Medulla oblongata (tissue), 1 donor: Measurements from ENCODE around the gene SNAPIN.

Source experiments
- DNase-seq: peaks from one replicate; pipeline ENCODE4 v3.0.0-alpha.2; 2015; ENCODE audit errors: extremely low spot score

The SNAPIN gene

DNA sequence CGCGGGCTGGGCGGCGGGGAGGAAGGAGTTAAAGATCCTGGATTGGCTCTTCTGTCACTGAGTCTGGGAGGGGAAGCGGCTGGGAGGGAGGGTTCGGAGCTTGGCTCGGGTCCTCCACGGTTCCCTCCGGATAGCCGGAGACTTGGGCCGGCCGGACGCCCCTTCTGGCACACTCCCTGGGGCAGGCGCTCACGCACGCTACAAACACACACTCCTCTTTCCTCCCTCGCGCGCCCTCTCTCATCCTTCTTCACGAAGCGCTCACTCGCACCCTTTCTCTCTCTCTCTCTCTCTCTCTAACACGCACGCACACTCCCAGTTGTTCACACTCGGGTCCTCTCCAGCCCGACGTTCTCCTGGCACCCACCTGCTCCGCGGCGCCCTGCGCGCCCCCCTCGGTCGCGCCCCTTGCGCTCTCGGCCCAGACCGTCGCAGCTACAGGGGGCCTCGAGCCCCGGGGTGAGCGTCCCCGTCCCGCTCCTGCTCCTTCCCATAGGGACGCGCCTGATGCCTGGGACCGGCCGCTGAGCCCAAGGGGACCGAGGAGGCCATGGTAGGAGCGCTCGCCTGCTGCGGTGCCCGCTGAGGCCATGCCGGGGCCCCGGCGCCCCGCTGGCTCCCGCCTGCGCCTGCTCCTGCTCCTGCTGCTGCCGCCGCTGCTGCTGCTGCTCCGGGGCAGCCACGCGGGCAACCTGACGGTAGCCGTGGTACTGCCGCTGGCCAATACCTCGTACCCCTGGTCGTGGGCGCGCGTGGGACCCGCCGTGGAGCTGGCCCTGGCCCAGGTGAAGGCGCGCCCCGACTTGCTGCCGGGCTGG lies 20.2 kb downstream of the SNAPIN start, which contains the start of gene NPR1:
Gene NPR1, plus strand, starts transcription at position 170 of the 818 bp plus-strand sequence. Its CDS starts 421 bp downstream, at position 591.
- no peak for DNase-seq

DNA sequence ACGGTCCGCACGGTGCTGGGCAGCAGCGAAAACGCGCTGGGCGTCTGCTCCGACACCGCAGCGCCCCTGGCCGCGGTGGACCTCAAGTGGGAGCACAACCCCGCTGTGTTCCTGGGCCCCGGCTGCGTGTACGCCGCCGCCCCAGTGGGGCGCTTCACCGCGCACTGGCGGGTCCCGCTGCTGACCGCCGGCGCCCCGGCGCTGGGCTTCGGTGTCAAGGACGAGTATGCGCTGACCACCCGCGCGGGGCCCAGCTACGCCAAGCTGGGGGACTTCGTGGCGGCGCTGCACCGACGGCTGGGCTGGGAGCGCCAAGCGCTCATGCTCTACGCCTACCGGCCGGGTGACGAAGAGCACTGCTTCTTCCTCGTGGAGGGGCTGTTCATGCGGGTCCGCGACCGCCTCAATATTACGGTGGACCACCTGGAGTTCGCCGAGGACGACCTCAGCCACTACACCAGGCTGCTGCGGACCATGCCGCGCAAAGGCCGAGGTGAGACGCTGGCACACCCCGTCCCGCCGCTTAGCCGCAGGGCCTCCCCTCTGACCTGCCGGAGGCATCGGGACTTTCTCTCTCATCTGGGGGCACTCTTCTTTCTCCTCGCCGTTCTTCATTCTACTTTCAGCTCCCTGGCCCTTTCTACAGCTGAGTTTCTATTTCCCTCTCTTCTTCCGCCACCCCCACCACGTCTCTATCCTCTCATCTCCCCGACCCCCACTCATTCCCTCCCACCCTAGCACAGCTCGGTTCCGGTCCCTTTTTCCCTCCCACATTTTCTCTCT lies 21.0 kb downstream of the SNAPIN start:
- no peak for DNase-seq

DNA sequence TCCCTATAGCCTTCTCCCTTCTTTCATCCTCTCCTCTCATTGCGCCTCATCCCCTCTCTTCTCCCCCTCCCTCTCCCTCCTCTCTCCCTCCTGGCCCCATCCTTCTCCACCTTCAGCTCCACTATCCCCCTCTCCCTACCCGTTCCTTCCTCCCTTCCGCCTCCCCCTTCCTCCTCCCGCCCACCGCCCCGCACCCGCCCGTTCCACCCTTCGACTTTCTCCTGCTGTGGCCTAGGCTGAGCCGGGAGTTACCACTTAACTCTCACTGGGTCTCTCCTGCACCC lies 21.6 kb downstream of the SNAPIN start:
- DNase-seq: no peak

DNA sequence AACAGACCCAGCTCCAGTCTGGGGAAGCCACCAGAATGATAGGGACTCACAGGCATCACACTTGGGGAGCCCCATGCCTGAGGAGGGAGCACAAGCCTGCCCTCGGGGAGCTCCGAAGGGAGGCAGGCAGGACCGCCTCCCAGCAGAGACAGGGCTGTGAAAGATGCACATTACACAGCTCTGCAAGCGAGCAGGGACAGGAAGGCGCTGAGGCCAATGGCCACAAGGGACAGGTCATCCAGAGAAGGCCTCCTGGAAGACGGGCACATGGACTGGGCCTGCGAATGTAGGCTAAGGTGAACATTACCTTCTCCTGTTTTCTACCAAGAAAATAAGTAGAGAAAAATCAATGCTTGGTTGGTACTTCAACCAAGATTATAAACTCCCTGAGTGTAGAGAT lies 24.2 kb downstream of the SNAPIN start:
- no peak for DNase-seq

DNA sequence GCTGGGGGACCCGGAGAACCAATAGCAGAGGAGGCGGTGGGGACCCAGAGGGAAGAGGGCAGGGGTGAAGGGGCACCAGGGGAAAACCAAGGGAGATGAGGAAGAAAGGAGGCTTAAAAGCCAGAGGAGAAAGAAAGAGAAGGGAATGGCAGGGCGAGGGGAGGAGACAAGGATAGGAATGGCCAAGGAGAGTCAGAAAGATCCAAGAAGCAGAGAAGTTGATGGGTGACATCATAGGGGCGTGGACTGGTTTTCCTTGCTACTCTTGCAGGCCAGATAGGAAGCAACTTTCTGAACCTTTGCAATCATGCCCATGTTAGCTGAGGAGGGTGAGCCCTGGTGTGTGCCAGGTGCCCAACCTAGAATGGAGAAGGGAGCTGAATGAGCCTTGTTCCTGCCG lies 25.4 kb downstream of the SNAPIN start:
- no peak for DNase-seq

DNA sequence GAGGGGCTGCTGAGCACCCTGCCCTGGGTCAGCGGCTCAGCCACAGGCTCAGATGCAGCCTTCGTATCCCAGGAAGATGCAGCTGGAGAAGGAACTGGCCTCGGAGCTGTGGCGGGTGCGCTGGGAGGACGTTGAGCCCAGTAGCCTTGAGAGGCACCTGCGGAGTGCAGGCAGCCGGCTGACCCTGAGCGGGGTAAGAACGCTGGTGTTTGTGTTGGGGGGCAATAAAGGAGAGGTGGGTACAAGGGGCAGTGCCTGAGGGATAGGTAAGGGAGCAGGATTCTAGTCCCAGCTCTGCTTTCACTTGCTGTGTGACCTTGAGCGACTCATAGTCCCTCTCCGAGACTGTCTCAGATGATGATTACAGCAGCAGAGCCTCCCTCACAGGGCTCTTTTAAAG lies 26.4 kb downstream of the SNAPIN start:
- DNase-seq: no peak

DNA sequence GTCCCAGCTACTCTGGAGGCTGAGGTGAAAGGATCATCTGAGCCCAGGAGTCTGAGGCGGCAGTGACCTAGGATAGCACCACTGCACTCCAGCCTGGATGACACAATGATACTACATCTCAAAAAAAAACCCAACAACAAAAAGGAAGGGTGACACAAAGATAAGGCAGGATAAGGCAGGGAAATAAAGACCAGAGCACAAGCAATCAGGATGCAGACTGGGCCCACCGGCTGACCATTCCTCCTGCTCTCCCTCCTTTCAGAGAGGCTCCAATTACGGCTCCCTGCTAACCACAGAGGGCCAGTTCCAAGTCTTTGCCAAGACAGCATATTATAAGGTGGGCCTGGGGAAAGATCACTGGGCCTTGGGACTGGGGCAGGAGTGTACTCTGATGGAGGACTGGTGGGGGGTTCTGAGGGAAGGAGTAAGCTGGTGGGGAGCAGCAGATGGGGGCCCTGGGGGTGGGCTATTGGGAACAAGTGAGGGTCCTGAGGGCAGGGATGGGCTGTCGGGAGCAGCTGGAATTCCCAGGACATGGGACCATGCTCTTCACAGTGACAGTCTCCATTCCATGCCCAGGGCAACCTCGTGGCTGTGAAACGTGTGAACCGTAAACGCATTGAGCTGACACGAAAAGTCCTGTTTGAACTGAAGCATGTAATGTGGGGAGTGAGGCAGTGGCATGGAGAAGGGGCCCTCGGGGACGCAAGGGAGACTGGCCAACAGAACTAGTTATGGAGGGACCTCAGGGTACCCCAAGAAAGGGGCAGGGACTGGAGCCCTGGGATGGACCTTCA lies 27.2 kb downstream of the SNAPIN start:
- DNase-seq: no peak

DNA sequence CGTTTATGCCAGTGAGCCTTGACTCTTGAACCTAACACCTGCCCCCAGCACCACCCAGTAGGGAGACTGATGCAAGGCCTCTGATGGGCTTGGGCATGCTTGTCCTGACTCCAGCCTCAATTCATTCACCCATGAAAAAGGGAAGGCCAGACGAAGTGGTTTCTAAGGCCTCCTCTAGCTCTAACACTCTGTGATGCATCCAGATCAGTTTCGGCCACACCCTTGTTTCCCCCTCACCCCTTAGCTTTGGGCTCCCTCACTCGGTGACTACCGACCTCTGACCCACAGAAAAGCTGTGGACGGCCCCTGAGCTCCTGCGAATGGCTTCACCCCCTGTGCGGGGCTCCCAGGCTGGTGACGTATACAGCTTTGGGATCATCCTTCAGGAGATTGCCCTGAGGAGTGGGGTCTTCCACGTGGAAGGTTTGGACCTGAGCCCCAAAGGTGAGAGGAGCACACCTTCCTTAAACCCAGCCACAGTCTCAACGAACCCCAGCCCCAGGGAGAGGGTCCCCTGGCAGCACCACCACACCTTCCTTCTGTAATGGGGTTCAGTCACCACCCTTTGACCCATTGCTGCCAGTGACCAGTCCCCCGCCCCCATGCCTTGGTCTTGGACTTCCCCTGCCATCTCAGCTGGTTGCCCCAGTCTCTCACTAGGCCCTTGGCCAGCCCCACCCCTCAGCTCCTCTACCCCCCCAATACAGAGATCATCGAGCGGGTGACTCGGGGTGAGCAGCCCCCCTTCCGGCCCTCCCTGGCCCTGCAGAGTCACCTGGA lies 29.0 kb downstream of the SNAPIN start:
- DNase-seq: no peak

DNA sequence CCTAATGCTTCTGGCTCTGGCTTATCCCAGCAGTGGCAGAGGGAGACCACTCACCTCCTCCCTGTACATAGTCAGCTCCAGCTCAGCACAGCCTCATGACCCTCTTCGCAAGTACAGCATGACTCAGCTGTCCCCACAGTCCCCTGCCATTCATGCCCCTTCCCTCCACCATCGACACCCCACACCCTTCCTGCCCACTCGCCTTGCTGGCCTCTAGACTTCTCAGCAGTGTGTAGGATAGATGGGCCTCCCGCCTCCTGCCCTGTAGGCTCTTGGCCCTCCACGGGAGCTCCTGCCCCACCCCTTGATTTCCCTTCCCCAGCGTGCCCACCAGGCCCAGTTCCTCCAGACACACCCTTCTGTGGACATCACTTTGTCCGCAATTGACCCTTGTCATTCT lies 29.8 kb downstream of the SNAPIN start:
- no peak for DNase-seq

DNA sequence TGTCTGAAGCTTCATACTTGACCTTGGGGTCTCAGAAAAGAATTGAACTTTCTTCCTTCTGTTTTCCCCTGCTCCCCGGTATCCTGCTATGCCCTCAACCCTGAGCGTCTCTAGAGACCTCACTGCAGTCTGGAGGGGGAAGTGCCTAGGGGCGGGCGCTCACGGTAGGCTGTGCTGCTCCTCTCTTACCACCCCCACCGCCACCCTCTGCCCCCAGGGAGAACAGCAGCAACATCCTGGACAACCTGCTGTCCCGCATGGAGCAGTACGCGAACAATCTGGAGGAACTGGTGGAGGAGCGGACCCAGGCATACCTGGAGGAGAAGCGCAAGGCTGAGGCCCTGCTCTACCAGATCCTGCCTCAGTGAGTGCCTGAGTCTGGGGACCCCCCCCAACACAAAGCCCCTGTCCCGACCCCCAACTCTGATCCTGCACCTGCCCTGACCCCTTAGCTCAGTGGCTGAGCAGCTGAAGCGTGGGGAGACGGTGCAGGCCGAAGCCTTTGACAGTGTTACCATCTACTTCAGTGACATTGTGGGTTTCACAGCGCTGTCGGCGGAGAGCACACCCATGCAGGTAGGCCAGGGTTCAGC lies 30.3 kb downstream of the SNAPIN start:
- no peak for DNase-seq

DNA sequence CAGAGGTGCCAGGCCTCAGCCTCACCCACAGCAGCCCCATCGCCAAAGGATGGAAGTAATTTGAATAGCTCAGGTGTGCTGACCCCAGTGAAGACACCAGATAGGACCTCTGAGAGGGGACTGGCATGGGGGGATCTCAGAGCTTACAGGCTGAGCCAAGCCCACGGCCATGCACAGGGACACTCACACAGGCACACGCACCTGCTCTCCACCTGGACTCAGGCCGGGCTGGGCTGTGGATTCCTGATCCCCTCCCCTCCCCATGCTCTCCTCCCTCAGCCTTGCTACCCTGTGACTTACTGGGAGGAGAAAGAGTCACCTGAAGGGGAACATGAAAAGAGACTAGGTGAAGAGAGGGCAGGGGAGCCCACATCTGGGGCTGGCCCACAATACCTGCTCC lies 35.0 kb downstream of the SNAPIN start:
- no peak for DNase-seq

DNA sequence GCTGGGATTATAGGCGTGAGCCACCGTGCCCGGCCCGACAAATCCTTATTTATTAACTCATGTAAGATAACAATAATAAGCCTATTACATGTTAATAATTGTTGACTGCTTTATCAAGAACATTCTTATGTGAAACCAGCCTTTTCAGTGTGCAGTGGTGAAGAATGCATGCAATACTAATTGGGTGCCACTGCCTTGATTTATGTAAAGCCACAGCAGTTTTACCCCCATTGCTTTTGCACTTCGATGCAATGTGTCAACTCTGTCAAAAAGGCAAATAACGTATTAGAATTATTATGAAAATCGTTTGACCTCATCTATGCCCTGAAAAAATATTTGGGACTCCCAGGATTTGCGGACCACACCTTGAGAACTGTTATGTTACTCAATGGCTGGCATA lies 38.2 kb downstream of the SNAPIN start:
- no peak for DNase-seq

DNA sequence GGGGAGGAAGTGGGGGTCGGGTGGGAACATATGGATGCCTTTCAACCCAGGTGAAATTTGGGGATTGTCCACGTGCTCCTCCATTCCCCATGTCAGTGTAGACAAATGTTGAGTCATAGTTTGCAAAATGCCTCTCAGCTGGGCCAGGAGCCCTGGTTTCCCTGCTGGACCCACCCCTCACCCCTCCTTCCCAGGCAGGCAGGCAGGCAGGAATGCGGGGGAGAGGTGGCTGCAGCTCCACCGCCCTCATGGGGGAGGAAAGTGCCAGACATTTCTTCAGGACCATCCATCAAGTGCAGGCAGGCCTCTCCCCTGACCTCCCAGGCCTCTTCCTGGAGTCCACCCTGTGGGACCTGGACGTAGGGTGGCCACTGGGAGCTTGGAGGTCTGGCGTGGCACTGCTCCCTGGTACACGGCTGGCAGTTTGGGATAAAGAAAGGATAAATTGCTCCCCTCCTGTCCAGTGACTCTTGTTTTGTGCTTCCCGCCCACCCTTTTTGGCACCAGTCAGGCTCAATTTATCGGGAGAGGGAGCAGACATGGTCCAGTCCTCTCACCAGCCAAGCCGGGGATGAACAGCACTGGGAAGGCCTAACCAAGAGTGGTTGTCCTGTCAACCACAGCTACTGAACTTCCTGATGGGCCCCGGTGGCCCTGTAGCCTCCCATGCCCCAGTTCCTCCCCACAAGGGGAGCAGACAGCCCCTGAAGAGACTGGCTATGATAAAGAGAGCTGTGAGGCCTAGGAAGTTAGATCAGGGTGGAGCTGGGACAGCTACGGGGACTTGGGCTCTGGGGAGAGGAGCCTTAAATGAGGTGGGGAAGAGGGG lies 38.9 kb downstream of the SNAPIN start:
- no peak for DNase-seq

DNA sequence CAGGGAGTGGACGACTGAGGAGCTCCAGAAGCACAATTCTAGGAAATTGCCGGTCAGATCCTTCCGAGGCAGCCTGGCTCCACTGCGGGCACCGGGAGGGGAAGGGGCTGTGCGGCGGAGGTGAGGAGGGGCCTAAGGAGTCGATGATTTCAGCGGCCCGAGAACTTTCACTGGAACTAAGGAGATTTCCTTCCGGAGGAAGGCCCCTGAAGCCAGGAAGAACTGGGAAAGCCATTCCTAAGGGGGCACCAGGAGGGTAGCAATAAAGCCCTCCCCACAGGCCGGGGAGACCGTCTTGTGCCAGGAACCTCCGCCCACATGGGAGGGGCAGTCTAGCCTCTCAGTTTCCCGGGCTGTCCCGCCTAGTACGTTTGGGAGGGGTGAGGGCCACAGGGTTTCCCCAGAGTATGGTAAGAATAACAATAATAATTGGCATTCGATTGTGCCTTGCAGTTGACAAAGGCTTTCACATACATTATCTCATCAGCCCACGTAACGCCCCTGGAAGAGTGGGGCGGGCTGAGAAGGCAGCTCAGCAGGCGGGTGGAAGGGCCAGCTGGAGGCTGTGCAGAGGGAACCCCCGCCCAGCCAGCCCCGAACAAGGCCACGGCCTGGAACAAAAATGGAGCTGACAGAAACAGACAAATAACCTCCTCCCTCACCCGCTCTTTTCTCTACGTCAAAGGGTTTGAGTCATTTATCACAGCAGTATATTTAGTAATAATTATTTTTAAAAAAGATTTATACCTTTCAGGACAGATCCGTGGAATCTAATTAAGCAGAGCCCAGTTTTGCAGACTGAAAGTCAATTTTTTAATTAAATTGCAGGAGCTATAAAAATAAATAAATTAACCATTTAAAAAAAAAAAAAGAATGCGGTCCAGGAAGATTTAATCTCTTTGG lies 39.8 kb downstream of the SNAPIN start:
- no peak for DNase-seq

DNA sequence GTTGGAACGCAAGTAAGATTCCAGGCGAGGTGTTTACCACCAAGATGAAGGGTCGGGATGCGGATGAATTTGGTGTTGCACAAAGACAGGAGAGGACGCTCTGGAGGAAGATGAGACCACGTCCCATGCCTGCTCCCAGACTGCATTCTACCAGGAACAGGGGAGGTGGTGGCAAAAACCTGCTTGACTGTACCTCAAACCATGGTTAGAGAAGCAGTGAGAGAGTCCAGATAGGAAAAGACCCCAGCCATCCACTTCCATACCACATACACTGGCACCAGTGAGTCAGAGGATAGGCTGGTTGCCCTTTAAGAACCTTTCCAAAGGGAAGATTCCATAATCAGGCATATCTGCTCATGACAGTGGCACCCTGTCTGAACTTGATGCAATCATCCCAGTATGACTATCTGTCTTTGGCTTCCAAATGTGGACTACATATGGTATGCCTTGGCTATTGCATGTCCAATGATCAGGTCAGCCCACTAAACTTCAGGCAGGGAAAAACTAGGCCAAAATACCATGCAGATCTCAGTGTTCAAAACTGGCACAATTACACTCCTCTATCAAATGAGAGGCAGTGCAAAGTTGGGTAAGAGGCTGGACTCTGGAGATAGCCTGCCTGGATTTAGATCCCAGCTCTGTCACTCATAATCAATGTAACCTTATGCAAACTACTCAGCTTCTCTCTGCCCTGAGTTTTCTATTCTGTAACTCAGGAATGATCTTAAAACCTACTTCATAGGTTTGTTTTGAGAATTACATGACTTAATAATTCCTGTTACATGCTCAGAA lies 40.6 kb downstream of the SNAPIN start:
- no peak for DNase-seq

DNA sequence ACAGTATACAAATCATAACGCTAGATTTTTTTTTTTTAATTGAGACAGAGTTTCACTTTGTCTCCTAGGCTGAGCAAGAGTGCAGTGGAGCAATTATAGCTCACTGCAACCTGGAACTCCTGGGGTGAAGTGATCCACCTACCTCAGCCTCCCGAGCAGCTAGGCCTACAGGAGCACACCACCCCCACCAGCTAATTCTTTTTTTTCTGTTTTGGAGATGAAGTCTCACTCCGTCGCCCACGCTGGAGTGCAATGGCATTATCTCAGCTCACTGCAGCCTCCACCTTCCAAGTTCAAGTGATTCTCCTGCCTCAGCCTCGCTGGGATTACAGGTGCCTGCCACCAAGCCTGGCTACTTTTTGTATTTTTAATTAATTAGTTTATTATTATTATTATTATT lies 41.3 kb downstream of the SNAPIN start:
- DNase-seq: no peak

DNA sequence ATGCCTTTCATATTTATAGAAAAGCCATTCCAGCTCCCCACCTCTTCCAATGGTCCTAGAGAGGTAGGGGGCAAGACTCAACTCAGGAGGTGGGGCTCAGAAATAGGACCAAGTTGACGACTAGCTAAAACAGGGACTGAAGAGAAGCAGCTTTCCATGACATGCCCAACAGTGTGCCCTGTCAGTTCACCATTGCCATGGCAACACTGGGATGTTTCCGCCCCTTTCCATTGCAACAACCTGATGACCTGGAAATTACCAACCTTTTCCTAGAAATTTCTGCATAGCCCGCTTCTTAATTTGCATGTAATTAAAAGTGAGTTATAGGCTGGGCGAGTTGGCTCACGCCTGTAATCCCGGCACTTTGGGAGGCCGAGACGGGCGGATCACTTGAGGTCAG lies 47.0 kb downstream of the SNAPIN start:
- DNase-seq: no peak

DNA sequence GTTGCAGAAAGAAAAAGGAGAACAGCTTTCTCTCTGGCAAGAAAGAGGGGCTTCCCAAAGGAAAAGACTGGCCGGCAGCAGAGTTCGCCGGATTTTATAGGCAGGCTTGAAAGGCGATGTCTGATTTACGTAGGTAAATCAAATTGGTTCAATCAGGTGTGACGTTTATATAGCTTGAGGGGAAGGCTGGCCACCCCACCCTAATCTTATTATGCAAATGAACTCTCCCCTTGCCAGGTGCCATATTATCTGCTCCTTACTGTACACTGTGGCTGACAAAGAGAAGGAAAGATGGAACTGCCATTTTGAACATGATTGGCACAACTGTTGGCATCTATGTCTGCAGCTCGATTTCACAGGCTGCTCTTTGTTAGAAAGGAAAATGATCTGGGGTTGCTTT lies 52.5 kb downstream of the SNAPIN start:
- DNase-seq: no peak
